Neural cell (in vitro differentiated cells): ENCODE data around the gene CDKAL1. TPM values are rescaled to one million over a fixed set of nuclear protein-coding genes. Genes with fewer than 3 reads are reported as not detected.

Experiments used
- H2AFZ ChIP-seq: fragments of 200-600, 300-800 bp; sonication (generic), shearing (Covaris generic); 2 replicates; pipeline ENCODE4 v1.6.0; 2014; ENCODE audit warnings: low read depth, mild to moderate bottlenecking, antibody characterized with exemption, low read length, moderate library complexity
- H3F3A ChIP-seq: fragments of 200-600 bp; shearing (Covaris generic); 2 replicates; pipeline ENCODE4 v1.6.1; 2016; ENCODE audit warnings: mild to moderate bottlenecking, moderate library complexity, mixed read lengths, antibody characterized with exemption, low read length; ENCODE audit not compliant: insufficient read depth, poor library complexity, severe bottlenecking
- H3K27ac ChIP-seq: fragments of 200-600, 300-800 bp; sonication (generic), shearing (Covaris generic); 2 replicates; pipeline ENCODE4 v1.5.1; 2014; ENCODE audit warnings: mild to moderate bottlenecking, low read length, moderate library complexity
- H3K27me3 ChIP-seq: fragments of 300-800, 200-600 bp; sonication (generic), shearing (Covaris generic); 2 replicates; pipeline ENCODE4 v1.6.0; 2014; ENCODE audit warnings: mild to moderate bottlenecking, low read depth, low read length, moderate library complexity; ENCODE audit not compliant: insufficient read depth
- H3K36me3 ChIP-seq: fragments of 300-800, 200-600 bp; sonication (generic), shearing (Covaris generic); 2 replicates; pipeline ENCODE4 v1.5.1; 2014; ENCODE audit warnings: mild to moderate bottlenecking, antibody characterized with exemption, low read length, moderate library complexity; ENCODE audit not compliant: insufficient read depth
- H3K4me2 ChIP-seq: fragments of 300-800, 200-600 bp; sonication (generic), shearing (Covaris generic); 2 replicates; pipeline ENCODE4 v1.6.0; 2014; ENCODE audit warnings: mild to moderate bottlenecking, low read length
- H3K4me3 ChIP-seq: fragments of 300-800, 200-600 bp; sonication (generic), shearing (Covaris generic); 2 replicates; pipeline ENCODE4 v1.5.1; 2014; ENCODE audit warnings: mild to moderate bottlenecking, low read length, moderate library complexity
- H3K79me2 ChIP-seq: fragments of 200-600 bp; shearing (Covaris generic); replicated peaks from 2 replicates; pipeline ENCODE4 v1.6.0; 2014; ENCODE audit warnings: mild to moderate bottlenecking, low read length, moderate library complexity; ENCODE audit not compliant: insufficient read depth
- H3K9ac ChIP-seq: fragments of 300-800, 200-600 bp; sonication (generic), shearing (Covaris generic); 2 replicates; pipeline ENCODE4 v1.6.1; 2016; ENCODE audit warnings: mild to moderate bottlenecking, low read length, mixed read lengths
- H3K9me2 ChIP-seq: fragments of 200-600 bp; shearing (Covaris generic); 2 replicates; pipeline ENCODE4 v1.6.1; 2016; ENCODE audit warnings: mild to moderate bottlenecking, low read length, mixed read lengths; ENCODE audit not compliant: insufficient read depth
- H3K9me3 ChIP-seq: fragments of 200-600, 300-800 bp; sonication (generic), shearing (Covaris generic); 2 replicates; pipeline ENCODE4 v1.6.1; 2016; ENCODE audit warnings: mild to moderate bottlenecking, mixed run types, low read length, moderate library complexity, mixed read lengths
- H4K20me1 ChIP-seq: fragments of 200-600 bp; shearing (Covaris generic); 2 replicates; pipeline ENCODE4 v1.6.1; 2016; ENCODE audit warnings: mild to moderate bottlenecking, mixed run types; ENCODE audit not compliant: insufficient read depth
- EP300 ChIP-seq: fragments of 450-650 bp; conservative IDR thresholded peaks from 2 replicates; pipeline ENCODE4 v1.6.1; 2014; ENCODE audit warnings: antibody characterized with exemption, mild to moderate bottlenecking, moderate library complexity; ENCODE audit not compliant: poor library complexity, severe bottlenecking
- EZH2 ChIP-seq: fragments of 200-600, 300-800 bp; shearing (Covaris generic), sonication (generic); IDR thresholded peaks from 2 replicates; pipeline ENCODE4 v1.6.1; 2014; ENCODE audit warnings: antibody characterized with exemption, low read length, borderline replicate concordance, mild to moderate bottlenecking; ENCODE audit not compliant: insufficient read depth, poor library complexity, severe bottlenecking
- MXI1 ChIP-seq: fragments of 450-650 bp; conservative IDR thresholded peaks from 2 replicates; pipeline ENCODE4 v1.6.1; 2014; ENCODE audit warnings: antibody characterized with exemption, mild to moderate bottlenecking; ENCODE audit not compliant: poor library complexity, severe bottlenecking
- POLR2AphosphoS5 ChIP-seq: IDR thresholded peaks from 2 replicates; pipeline ENCODE4 v1.6.1; 2012
- RAD21 ChIP-seq: fragments of 450-650 bp; conservative IDR thresholded peaks from 2 replicates; pipeline ENCODE4 v1.6.1; 2014; ENCODE audit warnings: antibody characterized with exemption, mild to moderate bottlenecking, moderate library complexity
- SMC3 ChIP-seq: fragments of 450-650 bp; conservative IDR thresholded peaks from 2 replicates; pipeline ENCODE4 v1.6.1; 2014; ENCODE audit warnings: antibody characterized with exemption, mild to moderate bottlenecking, moderate library complexity; ENCODE audit not compliant: poor library complexity
- TAF1 ChIP-seq: IDR thresholded peaks from 2 replicates; pipeline ENCODE4 v1.6.1; 2012; ENCODE audit warnings: low read depth
- polyA plus RNA-seq: library from polyadenylated mRNA; depleted of rRNA; stranded (reverse); fragments of >200 nt; gene quantifications from 2 replicates; pipeline ENCODE4 v1.2.3, GENCODE V29; 2014
- TF ChIP-seq, protein P1 (sequence below): fragments of 450-650 bp; IDR thresholded peaks from 2 replicates; pipeline ENCODE4 v1.5.1; 2014; ENCODE audit warnings: antibody characterized with exemption, mild to moderate bottlenecking, moderate library complexity; ENCODE audit not compliant: poor library complexity, severe bottlenecking
- TF ChIP-seq, protein P2 (sequence below): IDR thresholded peaks from 2 replicates; pipeline ENCODE4 v1.6.1; 2012; ENCODE audit warnings: borderline replicate concordance

CDKAL1 gene
- polyA plus RNA-seq, 1 donor from 2014 or later, result 10.7 TPM

DNA sequence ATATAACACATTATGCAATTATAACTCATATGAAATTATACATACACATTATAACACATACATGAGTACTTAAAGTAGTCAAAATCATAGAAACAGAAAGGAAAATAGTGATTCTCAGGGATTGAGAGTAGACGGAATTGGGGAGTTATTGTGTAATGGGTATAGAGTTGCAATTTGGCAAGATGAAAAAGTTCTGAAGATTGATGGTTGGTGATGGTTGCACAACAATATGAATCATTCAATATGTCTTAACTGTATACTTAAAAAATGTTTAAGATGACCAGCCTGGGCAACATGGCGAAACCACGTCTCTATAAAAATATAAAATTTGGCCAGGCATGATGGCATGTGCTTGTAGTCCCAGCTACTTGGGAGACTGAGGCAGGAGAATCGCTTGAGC is 372.7 kb downstream of the CDKAL1 start:
- no peaks in the 10 kb centered on the region for H4K20me1 ChIP-seq
- H3K9ac ChIP-seq, result no peak overlapping the region
- H3K4me3 ChIP-seq, result no peak overlapping the region
- H3K9me2 ChIP-seq, result no peaks in the 10 kb centered on the region
- H3K36me3 ChIP-seq, result no peaks in the 10 kb centered on the region
- H2AFZ ChIP-seq, result no peak overlapping the region
- TF ChIP-seq TAF1, result no peak
- no peak for TF ChIP-seq POLR2AphosphoS5
- TF ChIP-seq RAD21, result no peak
- TF ChIP-seq EP300, result no peak
- TF ChIP-seq SMC3, result no peak
- TF ChIP-seq, protein P1, sequence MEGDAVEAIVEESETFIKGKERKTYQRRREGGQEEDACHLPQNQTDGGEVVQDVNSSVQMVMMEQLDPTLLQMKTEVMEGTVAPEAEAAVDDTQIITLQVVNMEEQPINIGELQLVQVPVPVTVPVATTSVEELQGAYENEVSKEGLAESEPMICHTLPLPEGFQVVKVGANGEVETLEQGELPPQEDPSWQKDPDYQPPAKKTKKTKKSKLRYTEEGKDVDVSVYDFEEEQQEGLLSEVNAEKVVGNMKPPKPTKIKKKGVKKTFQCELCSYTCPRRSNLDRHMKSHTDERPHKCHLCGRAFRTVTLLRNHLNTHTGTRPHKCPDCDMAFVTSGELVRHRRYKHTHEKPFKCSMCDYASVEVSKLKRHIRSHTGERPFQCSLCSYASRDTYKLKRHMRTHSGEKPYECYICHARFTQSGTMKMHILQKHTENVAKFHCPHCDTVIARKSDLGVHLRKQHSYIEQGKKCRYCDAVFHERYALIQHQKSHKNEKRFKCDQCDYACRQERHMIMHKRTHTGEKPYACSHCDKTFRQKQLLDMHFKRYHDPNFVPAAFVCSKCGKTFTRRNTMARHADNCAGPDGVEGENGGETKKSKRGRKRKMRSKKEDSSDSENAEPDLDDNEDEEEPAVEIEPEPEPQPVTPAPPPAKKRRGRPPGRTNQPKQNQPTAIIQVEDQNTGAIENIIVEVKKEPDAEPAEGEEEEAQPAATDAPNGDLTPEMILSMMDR, result no peak
- no peak for TF ChIP-seq EZH2
- no peak for TF ChIP-seq MXI1
- TF ChIP-seq, protein P2, sequence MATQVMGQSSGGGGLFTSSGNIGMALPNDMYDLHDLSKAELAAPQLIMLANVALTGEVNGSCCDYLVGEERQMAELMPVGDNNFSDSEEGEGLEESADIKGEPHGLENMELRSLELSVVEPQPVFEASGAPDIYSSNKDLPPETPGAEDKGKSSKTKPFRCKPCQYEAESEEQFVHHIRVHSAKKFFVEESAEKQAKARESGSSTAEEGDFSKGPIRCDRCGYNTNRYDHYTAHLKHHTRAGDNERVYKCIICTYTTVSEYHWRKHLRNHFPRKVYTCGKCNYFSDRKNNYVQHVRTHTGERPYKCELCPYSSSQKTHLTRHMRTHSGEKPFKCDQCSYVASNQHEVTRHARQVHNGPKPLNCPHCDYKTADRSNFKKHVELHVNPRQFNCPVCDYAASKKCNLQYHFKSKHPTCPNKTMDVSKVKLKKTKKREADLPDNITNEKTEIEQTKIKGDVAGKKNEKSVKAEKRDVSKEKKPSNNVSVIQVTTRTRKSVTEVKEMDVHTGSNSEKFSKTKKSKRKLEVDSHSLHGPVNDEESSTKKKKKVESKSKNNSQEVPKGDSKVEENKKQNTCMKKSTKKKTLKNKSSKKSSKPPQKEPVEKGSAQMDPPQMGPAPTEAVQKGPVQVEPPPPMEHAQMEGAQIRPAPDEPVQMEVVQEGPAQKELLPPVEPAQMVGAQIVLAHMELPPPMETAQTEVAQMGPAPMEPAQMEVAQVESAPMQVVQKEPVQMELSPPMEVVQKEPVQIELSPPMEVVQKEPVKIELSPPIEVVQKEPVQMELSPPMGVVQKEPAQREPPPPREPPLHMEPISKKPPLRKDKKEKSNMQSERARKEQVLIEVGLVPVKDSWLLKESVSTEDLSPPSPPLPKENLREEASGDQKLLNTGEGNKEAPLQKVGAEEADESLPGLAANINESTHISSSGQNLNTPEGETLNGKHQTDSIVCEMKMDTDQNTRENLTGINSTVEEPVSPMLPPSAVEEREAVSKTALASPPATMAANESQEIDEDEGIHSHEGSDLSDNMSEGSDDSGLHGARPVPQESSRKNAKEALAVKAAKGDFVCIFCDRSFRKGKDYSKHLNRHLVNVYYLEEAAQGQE, result no peak
- H3F3A ChIP-seq, result no peaks in the 10 kb centered on the region
- no peaks in the 10 kb centered on the region for H3K9me3 ChIP-seq
- H3K27ac ChIP-seq, result no peak overlapping the region
- no peak overlapping the region for H3K4me2 ChIP-seq
- H3K27me3 ChIP-seq, result no peaks in the 10 kb centered on the region
- H3K79me2 ChIP-seq, result no peaks in the 10 kb centered on the region

DNA sequence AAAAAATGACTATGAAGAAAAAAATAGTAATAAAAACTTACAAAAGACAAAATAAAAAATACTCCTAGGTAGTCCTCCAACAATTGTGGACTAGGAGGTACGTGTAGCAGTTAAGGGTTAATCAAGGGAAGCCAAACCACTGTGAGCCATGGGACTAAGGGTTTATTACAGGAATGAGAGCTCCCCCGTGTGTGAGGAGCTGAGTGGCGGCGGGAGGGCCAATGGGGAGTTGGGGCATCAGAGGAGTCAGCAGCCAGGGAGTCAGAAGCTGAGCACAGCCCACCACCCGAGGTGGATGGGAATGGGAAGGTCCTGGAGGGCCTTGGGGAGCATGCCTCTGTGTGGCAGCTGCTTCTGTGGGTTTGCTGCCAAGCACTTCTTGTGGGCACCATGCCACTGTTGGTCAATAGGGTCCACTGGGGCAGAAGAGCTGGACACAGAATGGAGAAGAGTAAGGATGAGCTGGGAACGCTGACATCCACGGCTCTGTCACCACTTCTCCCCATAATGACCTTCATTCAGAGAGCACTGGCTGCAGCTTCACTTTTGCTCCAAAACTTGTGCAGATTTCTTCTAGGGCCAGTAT is 373.3 kb downstream of the CDKAL1 start:
- no peaks in the 10 kb centered on the region for H3K79me2 ChIP-seq
- H3K9ac ChIP-seq, result no peak overlapping the region
- H3K4me3 ChIP-seq, result no peak overlapping the region
- TF ChIP-seq EP300, result no peak
- H4K20me1 ChIP-seq, result no peaks in the 10 kb centered on the region
- H3K9me3 ChIP-seq, result no peaks in the 10 kb centered on the region
- no peak overlapping the region for H2AFZ ChIP-seq
- no peaks in the 10 kb centered on the region for H3F3A ChIP-seq
- no peaks in the 10 kb centered on the region for H3K9me2 ChIP-seq
- no peak overlapping the region for H3K27ac ChIP-seq
- H3K36me3 ChIP-seq, result no peaks in the 10 kb centered on the region
- H3K27me3 ChIP-seq, result no peaks in the 10 kb centered on the region
- H3K4me2 ChIP-seq, result no peak overlapping the region

DNA sequence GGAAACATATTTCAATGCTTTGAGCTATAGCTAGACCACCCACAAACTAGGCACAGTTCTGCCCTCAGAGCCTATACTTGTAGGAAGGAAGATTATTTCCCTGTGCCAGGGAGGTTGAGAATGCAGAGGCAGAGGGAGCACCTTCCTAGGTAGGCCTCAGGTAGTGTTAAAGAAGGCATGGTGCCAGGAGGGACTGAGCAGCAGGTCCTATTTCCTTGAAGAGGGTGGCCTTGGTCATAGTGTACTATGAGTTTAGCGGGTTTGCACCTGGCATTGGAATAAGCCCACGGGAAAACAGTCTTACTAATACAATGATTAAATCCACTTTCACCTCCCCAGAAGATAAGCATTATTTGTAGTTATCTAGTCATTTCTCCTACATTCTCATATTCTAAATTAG is 375.4 kb downstream of the CDKAL1 start:
- H3K27ac ChIP-seq, result no peak overlapping the region
- no peak overlapping the region for H2AFZ ChIP-seq
- no peaks in the 10 kb centered on the region for H4K20me1 ChIP-seq
- no peaks in the 10 kb centered on the region for H3F3A ChIP-seq
- no peak for TF ChIP-seq RAD21
- TF ChIP-seq MXI1, result no peak
- no peak for TF ChIP-seq EP300
- no peak for TF ChIP-seq SMC3
- TF ChIP-seq, protein P1, result no peak
- TF ChIP-seq, protein P2, result no peak
- TF ChIP-seq TAF1, result no peak
- no peak for TF ChIP-seq POLR2AphosphoS5
- no peak for TF ChIP-seq EZH2
- H3K9me2 ChIP-seq, result no peaks in the 10 kb centered on the region
- H3K9me3 ChIP-seq, result no peaks in the 10 kb centered on the region
- no peak overlapping the region for H3K4me3 ChIP-seq
- H3K4me2 ChIP-seq, result no peak overlapping the region
- no peak overlapping the region for H3K9ac ChIP-seq
- H3K79me2 ChIP-seq, result no peaks in the 10 kb centered on the region
- H3K36me3 ChIP-seq, result no peaks in the 10 kb centered on the region
- H3K27me3 ChIP-seq, result no peaks in the 10 kb centered on the region
